HL-60 (cell line): ENCODE data around the gene CCDC57.

Experiments
- DNase-seq, 2 experiments: peaks; one replicate each; pipeline ENCODE4 v3.0.0-alpha.2; 2010 to 2020; ENCODE audit warnings: low read depth in 1 of 2, low spot score in 1 of 2
- H3K27ac ChIP-seq: fragments of 250-450 bp; sonication (Bioruptor Pico); replicated peaks from 2 replicates; pipeline ENCODE4 v1.5.1; 2020; ENCODE audit warnings: mild to moderate bottlenecking, moderate library complexity
- H3K27me3 ChIP-seq: fragments of 250-450 bp; sonication (Bioruptor Pico); 2 replicates; pipeline ENCODE4 v1.5.1; 2021; ENCODE audit warnings: mild to moderate bottlenecking, moderate library complexity; ENCODE audit not compliant: insufficient read depth, poor library complexity, severe bottlenecking
- H3K4me3 ChIP-seq: replicated peaks from 2 replicates; pipeline ENCODE4 v1.5.1; 2011; ENCODE audit warnings: mild to moderate bottlenecking, control low read depth, low read length; ENCODE audit not compliant: insufficient read depth
- GABPA ChIP-seq: IDR thresholded peaks from 2 replicates; pipeline ENCODE4 v1.6.1; 2012; ENCODE audit warnings: low read depth
- POLR2AphosphoS5 ChIP-seq: IDR thresholded peaks from 2 replicates; pipeline ENCODE4 v1.6.1; 2012; ENCODE audit warnings: low read depth
- SPI1 ChIP-seq: IDR thresholded peaks from 2 replicates; pipeline ENCODE4 v1.6.1; 2012; ENCODE audit warnings: low read depth, mild to moderate bottlenecking, borderline replicate concordance
- TF ChIP-seq, protein P1 (sequence below): IDR thresholded peaks from one replicate; pipeline ENCODE4 v1.5.1; 2011; ENCODE audit warnings: low read length, control low read depth, inconsistent platforms; ENCODE audit not compliant: insufficient read depth
- TF ChIP-seq, protein P2 (sequence below): IDR thresholded peaks from 2 replicates; pipeline ENCODE4 v1.6.1; 2012; ENCODE audit warnings: low read depth; ENCODE audit not compliant: insufficient replicate concordance

CCDC57 gene

DNA sequence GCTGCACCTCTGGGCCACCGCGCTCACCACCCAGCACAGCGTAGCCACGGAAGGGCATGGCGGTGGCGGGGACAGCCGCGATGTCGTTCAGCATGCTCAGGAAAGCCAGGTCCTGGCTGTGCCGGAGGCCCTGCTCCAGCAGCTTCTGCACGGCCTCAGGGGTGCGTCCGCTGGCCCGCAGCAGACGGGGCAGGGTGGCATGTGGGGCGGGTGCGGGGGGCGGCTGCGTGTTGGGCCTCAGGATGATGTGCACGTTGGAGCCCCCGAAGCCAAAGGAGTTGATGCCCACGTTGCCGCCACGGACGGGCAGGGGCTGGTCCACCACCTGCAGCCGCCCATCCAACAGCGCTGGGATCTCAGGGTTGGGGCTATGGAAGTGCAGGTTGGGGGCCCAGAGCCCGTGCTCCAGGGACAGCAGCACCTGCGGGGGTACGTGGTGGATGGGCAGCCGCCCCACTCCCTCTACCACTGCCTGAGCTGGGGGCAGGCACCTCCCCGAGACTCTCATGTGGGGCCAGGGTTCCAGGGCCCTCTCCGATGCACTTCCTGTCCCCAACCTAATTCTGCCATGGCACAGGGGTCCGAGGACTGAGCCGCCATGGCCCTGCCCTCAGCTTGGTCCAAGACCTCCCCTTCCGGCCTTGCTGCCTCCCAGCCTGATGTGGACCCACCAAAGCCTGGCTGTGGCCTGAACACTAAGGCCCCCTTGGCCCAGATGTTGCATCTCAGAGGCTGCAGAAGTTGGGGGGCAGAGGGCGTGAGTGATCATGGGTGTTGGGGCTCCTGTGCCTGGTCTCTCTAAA lies 121.2 kb downstream of the CCDC57 start:
- no peak overlapping the region for H3K4me3 ChIP-seq
- no peak overlapping the region for H3K27ac ChIP-seq
- DNase-seq: peak in 1 of 2 experiments; percentile 24
- H3K27me3 ChIP-seq: no peaks in the 10 kb centered on the region
- TF ChIP-seq SPI1 (no peak), POLR2AphosphoS5 (peak; percentile 24), GABPA (no peak)
- TF ChIP-seq, protein P1, sequence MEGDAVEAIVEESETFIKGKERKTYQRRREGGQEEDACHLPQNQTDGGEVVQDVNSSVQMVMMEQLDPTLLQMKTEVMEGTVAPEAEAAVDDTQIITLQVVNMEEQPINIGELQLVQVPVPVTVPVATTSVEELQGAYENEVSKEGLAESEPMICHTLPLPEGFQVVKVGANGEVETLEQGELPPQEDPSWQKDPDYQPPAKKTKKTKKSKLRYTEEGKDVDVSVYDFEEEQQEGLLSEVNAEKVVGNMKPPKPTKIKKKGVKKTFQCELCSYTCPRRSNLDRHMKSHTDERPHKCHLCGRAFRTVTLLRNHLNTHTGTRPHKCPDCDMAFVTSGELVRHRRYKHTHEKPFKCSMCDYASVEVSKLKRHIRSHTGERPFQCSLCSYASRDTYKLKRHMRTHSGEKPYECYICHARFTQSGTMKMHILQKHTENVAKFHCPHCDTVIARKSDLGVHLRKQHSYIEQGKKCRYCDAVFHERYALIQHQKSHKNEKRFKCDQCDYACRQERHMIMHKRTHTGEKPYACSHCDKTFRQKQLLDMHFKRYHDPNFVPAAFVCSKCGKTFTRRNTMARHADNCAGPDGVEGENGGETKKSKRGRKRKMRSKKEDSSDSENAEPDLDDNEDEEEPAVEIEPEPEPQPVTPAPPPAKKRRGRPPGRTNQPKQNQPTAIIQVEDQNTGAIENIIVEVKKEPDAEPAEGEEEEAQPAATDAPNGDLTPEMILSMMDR: no peak
- TF ChIP-seq, protein P2, sequence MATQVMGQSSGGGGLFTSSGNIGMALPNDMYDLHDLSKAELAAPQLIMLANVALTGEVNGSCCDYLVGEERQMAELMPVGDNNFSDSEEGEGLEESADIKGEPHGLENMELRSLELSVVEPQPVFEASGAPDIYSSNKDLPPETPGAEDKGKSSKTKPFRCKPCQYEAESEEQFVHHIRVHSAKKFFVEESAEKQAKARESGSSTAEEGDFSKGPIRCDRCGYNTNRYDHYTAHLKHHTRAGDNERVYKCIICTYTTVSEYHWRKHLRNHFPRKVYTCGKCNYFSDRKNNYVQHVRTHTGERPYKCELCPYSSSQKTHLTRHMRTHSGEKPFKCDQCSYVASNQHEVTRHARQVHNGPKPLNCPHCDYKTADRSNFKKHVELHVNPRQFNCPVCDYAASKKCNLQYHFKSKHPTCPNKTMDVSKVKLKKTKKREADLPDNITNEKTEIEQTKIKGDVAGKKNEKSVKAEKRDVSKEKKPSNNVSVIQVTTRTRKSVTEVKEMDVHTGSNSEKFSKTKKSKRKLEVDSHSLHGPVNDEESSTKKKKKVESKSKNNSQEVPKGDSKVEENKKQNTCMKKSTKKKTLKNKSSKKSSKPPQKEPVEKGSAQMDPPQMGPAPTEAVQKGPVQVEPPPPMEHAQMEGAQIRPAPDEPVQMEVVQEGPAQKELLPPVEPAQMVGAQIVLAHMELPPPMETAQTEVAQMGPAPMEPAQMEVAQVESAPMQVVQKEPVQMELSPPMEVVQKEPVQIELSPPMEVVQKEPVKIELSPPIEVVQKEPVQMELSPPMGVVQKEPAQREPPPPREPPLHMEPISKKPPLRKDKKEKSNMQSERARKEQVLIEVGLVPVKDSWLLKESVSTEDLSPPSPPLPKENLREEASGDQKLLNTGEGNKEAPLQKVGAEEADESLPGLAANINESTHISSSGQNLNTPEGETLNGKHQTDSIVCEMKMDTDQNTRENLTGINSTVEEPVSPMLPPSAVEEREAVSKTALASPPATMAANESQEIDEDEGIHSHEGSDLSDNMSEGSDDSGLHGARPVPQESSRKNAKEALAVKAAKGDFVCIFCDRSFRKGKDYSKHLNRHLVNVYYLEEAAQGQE: no peak

DNA sequence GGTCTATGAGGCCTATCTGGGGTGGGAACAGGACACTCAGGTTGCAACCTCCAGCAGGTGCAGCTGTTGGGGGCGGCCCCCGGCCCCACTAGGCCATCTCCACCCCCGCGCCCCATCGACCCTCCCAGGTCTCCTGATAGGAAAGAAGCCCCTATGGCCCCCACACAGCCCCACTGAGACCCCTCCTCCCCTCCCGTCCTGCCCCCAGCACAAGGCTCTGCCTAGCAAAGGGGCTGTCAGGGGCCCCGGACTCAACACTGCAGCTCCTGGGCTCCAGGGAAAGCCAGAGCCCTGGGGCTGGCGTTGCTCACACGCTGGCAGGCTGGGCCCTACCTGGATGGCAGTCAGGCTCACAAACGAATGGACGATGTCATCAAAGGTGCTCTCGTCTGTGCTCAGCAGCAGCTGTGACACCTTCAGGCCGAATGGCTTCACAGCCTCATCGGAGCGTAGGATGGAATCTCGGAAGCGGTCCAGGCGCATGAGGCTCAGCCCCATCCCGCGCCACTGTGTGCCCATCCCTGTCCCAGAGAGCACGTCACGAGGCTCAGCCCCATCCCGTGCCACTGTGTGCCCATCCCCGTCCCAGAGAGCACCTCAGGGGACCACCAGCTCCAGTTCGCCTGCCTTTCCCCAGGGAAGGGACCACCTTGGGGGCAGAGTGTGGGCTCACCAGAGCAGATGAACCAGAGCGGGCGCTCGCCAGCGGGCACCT lies 121.9 kb downstream of the CCDC57 start:
- TF ChIP-seq, protein P1: no peak
- TF ChIP-seq GABPA (no peak), SPI1 (no peak), POLR2AphosphoS5 (peak; percentile 35; the same call in 1 of the 2 replicates)
- DNase-seq: peak in 1 of 2 experiments; percentile 30
- H3K27me3 ChIP-seq: no peaks in the 10 kb centered on the region

DNA sequence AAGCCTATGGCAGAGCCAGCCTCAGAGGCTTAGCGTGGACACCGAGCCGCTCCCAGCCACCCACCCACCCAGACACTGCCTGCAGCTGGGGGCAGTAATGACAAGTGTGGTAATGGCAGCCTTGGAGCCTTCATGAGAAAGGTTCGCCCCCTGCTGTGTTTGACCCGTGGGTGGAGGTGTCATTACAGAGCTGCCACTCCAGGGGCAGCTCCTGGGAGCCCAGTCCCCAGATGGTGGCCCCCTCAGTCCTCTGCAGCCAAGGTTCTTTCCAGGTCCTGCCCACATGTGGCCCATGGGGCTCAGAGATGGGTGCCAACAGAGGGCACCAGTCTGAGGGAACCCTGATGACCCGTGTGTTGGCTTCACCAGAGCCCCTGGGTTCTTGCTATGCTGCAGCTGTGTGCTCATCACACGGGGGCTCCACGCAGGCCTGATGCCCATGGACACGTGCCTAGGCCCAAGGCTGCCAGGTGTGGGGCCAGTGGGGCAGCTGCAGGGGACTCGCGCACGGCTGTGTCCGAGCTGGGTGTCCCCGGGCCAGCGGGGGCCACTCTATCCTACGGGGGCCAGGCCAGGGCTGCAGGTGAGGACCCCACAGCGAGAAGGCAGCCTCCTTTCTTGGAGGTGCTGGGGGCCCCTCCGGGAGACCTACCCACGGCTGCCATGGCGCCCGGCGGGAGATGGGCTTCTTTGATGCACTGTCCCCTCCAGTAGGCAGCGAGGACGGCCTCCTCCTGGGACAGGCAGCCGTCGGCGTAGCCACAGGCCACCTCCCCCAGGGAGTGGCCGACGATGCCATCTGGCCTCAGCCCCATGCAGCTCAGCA lies 122.7 kb downstream of the CCDC57 start:
- peak in 1 of 2 experiments; percentile 25 for DNase-seq
- Histone ChIP-seq H3K27ac (no peak overlapping the region), H3K27me3 (no peaks in the 10 kb centered on the region), H3K4me3 (no peak overlapping the region)
- TF ChIP-seq SPI1: no peak
- TF ChIP-seq POLR2AphosphoS5: no peak
- TF ChIP-seq, protein P2: no peak
- TF ChIP-seq, protein P1: no peak
- TF ChIP-seq GABPA: no peak

More for the DNA sequence above, 121.9 kb downstream of the CCDC57 start:
- Histone ChIP-seq H3K27ac (no peak overlapping the region), H3K4me3 (no peak overlapping the region)
